Endothelial cell of umbilical vein (primary cell): ENCODE results near the gene RWDD4. TPM values are rescaled to one million over a fixed set of nuclear protein-coding genes. Genes with fewer than 3 reads are reported as not detected.

ENCODE experiments used
- BruUV-seq: library from RNA; stranded (reverse); fragments of 400-500 nt; replicated peaks from 2 replicates; lab custom pipeline; 2021; lab: Mats Ljungman, UMichigan
- CTCF ChIA-PET: fragments of 300-600, 350-600 bp; sonication (Branson Sonifier 250); formaldehyde crosslinking; loops from one replicate; lab custom pipeline; 2021; ENCODE audit warnings: antibody characterized with exemption, inconsistent platforms; lab: Charles Lee
- POLR2A ChIA-PET: fragments of 300-600, 350-600 bp; sonication (Branson Sonifier 250); formaldehyde crosslinking; loops from one replicate; lab custom pipeline; 2021; ENCODE audit warnings: antibody characterized with exemption, inconsistent platforms; lab: Charles Lee
- DNase-seq: peaks from one replicate; pipeline ENCODE4 v3.0.0-alpha.2; 2011; ENCODE audit warnings: low read depth, low spot score
- FAIRE-seq: peaks from 2 replicates; lab custom pipeline; 2011; peaks lifted over from hg19 to GRCh38; lab: Jason Lieb, UNC
- H2AFZ ChIP-seq: 2 replicates; pipeline ENCODE4 v1.6.0; 2012; ENCODE audit warnings: low read depth, low read length, control low read depth, inconsistent platforms
- H3K27ac ChIP-seq: 2 replicates; pipeline ENCODE4 v1.5.1; 2011; ENCODE audit warnings: low read depth, mild to moderate bottlenecking, control low read depth, low read length, moderate library complexity; ENCODE audit not compliant: insufficient read depth
- H3K27me3 ChIP-seq, 2 experiments: 2 replicates each; pipeline versions ENCODE4 v1.6.0 to v1.6.1; 2011; ENCODE audit warnings: low read length in 2 of 2, mixed read lengths in 1 of 2; ENCODE audit not compliant: control insufficient read depth in 2 of 2, insufficient read depth in 2 of 2
- H3K36me3 ChIP-seq, 2 experiments: 2 replicates in 1 of 2; 3 replicates in 1 of 2; pipeline ENCODE4 v1.5.1; 2011; ENCODE audit warnings: low read length in 2 of 2, mild to moderate bottlenecking in 1 of 2, moderate library complexity in 1 of 2; ENCODE audit not compliant: control insufficient read depth in 2 of 2, insufficient read depth in 2 of 2; ENCODE audit errors: extremely low read depth in 1 of 2
- H3K4me1 ChIP-seq: 3 replicates; pipeline ENCODE4 v1.5.1; 2011; ENCODE audit warnings: mild to moderate bottlenecking, low read length; ENCODE audit not compliant: control insufficient read depth, insufficient read depth; ENCODE audit errors: extremely low read depth
- H3K4me2 ChIP-seq: 2 replicates; pipeline ENCODE4 v1.6.1; 2011; ENCODE audit warnings: low read length, control low read depth, mixed read lengths; ENCODE audit not compliant: insufficient read depth
- H3K4me3 ChIP-seq, 3 experiments: fragments of 200-600 bp in 1 of 3; sonication (generic), shearing (Covaris generic) in 1 of 3; replicated peaks in 1 of 3; 2 replicates each; pipeline ENCODE4 v1.5.1; 2011 to 2016; ENCODE audit warnings: control low read depth in 3 of 3, low read length in 3 of 3, mild to moderate bottlenecking in 2 of 3, inconsistent platforms in 1 of 3, low read depth in 1 of 3, moderate library complexity in 1 of 3; ENCODE audit not compliant: insufficient read depth in 1 of 3
- H3K79me2 ChIP-seq: 2 replicates; pipeline ENCODE4 v1.6.0; 2012; ENCODE audit warnings: low read length, inconsistent platforms; ENCODE audit not compliant: control insufficient read depth, insufficient read depth
- H3K9ac ChIP-seq: replicated peaks from 2 replicates; pipeline ENCODE3; 2011; ENCODE audit warnings: low read length, control low read depth; ENCODE audit not compliant: insufficient read depth; ENCODE audit errors: extremely low read depth
- H3K9me1 ChIP-seq: replicated peaks from 3 replicates; pipeline ENCODE4 v1.6.0; 2011; ENCODE audit warnings: mild to moderate bottlenecking, low read length; ENCODE audit not compliant: control insufficient read depth, insufficient read depth; ENCODE audit errors: extremely low read depth
- H3K9me3 ChIP-seq: replicated peaks from 2 replicates; pipeline ENCODE4 v1.5.1; 2012; ENCODE audit warnings: low read length, inconsistent platforms; ENCODE audit not compliant: control insufficient read depth, insufficient read depth
- H4K20me1 ChIP-seq: replicated peaks from 2 replicates; pipeline ENCODE3; 2011; ENCODE audit warnings: mild to moderate bottlenecking, low read length; ENCODE audit not compliant: control insufficient read depth, insufficient read depth; ENCODE audit errors: extremely low read depth
- EZH2 ChIP-seq: IDR thresholded peaks from 2 replicates; pipeline ENCODE4 v1.6.1; 2012; ENCODE audit warnings: borderline replicate concordance, low read depth, mild to moderate bottlenecking, moderate library complexity, low read length, inconsistent platforms; ENCODE audit not compliant: severe bottlenecking
- FOS ChIP-seq: IDR thresholded peaks from 2 replicates; pipeline ENCODE4 v1.6.1; 2011; ENCODE audit warnings: mild to moderate bottlenecking, low read length, moderate library complexity, borderline replicate concordance; ENCODE audit not compliant: insufficient read depth
- GATA2 ChIP-seq: IDR thresholded peaks from 2 replicates; pipeline ENCODE4 v1.7.0; 2011; ENCODE audit warnings: low read depth, mild to moderate bottlenecking, moderate library complexity, mixed read lengths, low read length; ENCODE audit not compliant: insufficient read length, insufficient read depth
- JUN ChIP-seq: IDR thresholded peaks from 2 replicates; pipeline ENCODE4 v1.6.1; 2011; ENCODE audit warnings: borderline replicate concordance, low read depth; ENCODE audit not compliant: insufficient read length, insufficient read depth
- MYC ChIP-seq: IDR thresholded peaks from one replicate; pipeline ENCODE4 v1.6.1; 2011; ENCODE audit warnings: mild to moderate bottlenecking, low read depth, low read length
- POLR2A ChIP-seq: IDR thresholded peaks from 2 replicates; pipeline ENCODE4 v1.6.1; 2012; ENCODE audit warnings: low read depth, mild to moderate bottlenecking, control low read depth, low read length
- POLR2AphosphoS5 ChIP-seq: IDR thresholded peaks from 2 replicates; pipeline ENCODE4 v1.6.1; 2012; ENCODE audit warnings: low read depth, mild to moderate bottlenecking, control low read depth, low read length, moderate library complexity; ENCODE audit not compliant: insufficient read depth
- dilution Hi-C: fragments of 300-500 bp; cut with MboI; formaldehyde crosslinking; loops from one replicate; pipeline ENCODE4 v1.15.0; 2019; ENCODE audit warnings: low sequenced_read_pairs; ENCODE audit not compliant: extremely low pct_ligation_motif_present
- intact Hi-C: fragments of 100-400 bp; cut with micrococcal nuclease; formaldehyde crosslinking; loops from one replicate; pipeline ENCODE4 v1.10.0; 2022
- polyA plus RNA-seq, 4 experiments: library from polyadenylated mRNA; depleted of rRNA in 3 of 4; stranded (reverse) in 3 of 4; unstranded in 1 of 4; fragments of >200 nt; gene quantifications; 2 replicates each; pipeline versions ENCODE4 v1.2.1 to v1.2.3, GENCODE V29; 2011 to 2012; ENCODE audit warnings: missing spikeins in 1 of 4
- total RNA-seq: library from RNA; stranded (reverse); gene quantifications from 2 replicates; pipeline ENCODE4 v1.2.3, GENCODE V29; 2021
- TF ChIP-seq, protein P1 (sequence below), 2 donors: IDR thresholded peaks; 1 replicate in 1 of 2; 2 replicates in 1 of 2; pipeline ENCODE4 v1.5.1; 2011; ENCODE audit warnings: low read length in 2 of 2, mild to moderate bottlenecking in 2 of 2, moderate library complexity in 2 of 2, control low read depth in 1 of 2, inconsistent platforms in 1 of 2, low read depth in 1 of 2; ENCODE audit not compliant: insufficient read depth in 1 of 2; ENCODE audit errors: extremely low read depth in 1 of 2
- TF ChIP-seq, protein P2 (sequence below): IDR thresholded peaks from 2 replicates; pipeline ENCODE4 v1.6.1; 2011; ENCODE audit not compliant: insufficient read depth, insufficient read length

Gene RWDD4
- total and polyA plus RNA-seq, 2 donors (not counting 3 experiments of a cell fraction or from before 2014, with no cell fraction given): 4.9 to 16.6 TPM

DNA sequence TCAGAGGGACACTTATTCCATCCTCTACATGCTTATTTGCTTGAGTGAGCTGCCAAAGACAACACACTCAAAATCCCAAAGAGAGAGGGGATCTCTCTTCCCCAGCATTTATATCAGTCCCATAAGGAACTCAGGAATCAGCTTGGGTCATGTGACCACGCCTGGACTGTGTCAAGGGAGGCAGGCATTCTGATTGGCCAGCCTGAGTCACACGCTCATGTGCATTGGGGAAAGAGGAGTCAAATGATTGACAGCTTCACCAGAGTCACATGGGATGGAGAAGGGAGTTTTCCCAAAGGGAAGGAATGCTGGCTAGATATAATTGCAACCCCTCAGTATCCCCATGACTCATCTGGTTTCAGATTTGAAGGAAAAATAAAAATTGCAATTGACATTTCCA, 49.0 kb downstream of the RWDD4 start:
- no peak overlapping the region for H3K4me2 ChIP-seq
- no peaks in the 10 kb centered on the region for H3K79me2 ChIP-seq
- ChIA-PET CTCF (interaction anchor here (1.2 kb wide), 1 partner anchor 9 kb away, joined by 3 read pairs; no protein-coding TSS in a partner anchor), POLR2A (no interaction called here)
- no peaks in the 10 kb centered on the region for H3K9me1 ChIP-seq
- H3K9ac ChIP-seq: no peak overlapping the region
- BruUV-seq: no TSS peak
- no peaks in the 10 kb centered on the region for H3K4me1 ChIP-seq
- no peaks in the 10 kb centered on the region for H3K9me3 ChIP-seq
- DNase-seq (no peak), FAIRE-seq (no peak)
- H4K20me1 ChIP-seq: no peaks in the 10 kb centered on the region
- H3K4me3 ChIP-seq: no peak overlapping the region
- dilution Hi-C loops (no loop called here), intact Hi-C loops (no loop called here)
- TF ChIP-seq MYC (no peak), JUN (no peak), FOS (no peak), GATA2 (no peak), POLR2A (no peak)
- TF ChIP-seq, protein P1, sequence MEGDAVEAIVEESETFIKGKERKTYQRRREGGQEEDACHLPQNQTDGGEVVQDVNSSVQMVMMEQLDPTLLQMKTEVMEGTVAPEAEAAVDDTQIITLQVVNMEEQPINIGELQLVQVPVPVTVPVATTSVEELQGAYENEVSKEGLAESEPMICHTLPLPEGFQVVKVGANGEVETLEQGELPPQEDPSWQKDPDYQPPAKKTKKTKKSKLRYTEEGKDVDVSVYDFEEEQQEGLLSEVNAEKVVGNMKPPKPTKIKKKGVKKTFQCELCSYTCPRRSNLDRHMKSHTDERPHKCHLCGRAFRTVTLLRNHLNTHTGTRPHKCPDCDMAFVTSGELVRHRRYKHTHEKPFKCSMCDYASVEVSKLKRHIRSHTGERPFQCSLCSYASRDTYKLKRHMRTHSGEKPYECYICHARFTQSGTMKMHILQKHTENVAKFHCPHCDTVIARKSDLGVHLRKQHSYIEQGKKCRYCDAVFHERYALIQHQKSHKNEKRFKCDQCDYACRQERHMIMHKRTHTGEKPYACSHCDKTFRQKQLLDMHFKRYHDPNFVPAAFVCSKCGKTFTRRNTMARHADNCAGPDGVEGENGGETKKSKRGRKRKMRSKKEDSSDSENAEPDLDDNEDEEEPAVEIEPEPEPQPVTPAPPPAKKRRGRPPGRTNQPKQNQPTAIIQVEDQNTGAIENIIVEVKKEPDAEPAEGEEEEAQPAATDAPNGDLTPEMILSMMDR (IDR thresholded peaks at IDR 0.05; ENCODE audit: extremely low read depth in 1 of 2, insufficient read depth in 1 of 2, low read depth in 1 of 2, low read length in 2 of 2): no peak
- H3K27me3 ChIP-seq: peaks cover 0 to 4% of the 10 kb centered on the region in 2 experiments
- no peak overlapping the region for H2AFZ ChIP-seq
- no peak overlapping the region for H3K27ac ChIP-seq
- no peaks in the 10 kb centered on the region for H3K36me3 ChIP-seq

DNA sequence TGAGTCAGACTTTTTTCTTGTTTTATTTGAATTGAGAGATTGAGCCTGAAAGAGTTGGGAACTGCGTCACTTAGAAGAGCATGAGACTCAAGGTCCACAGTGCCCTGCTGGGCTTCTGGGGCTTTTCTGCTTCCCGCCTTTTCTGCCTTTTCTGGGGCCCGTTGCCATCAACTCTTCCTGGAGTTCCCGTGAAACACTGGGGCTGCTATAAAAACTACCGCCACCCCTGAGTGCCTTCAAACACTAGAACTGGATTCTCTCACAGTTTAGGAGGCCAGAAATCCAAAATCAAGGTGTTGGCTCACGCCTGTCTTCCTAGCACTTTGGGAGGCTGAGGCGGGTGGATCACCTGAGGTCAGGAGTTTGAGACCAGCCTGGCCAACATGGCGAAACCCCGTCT, 49.8 kb downstream of the RWDD4 start:
- Histone ChIP-seq H3K79me2 (no peaks in the 10 kb centered on the region), H3K9me1 (no peaks in the 10 kb centered on the region), H3K9me3 (no peaks in the 10 kb centered on the region), H3K4me3 (no peak overlapping the region), H3K36me3 (no peaks in the 10 kb centered on the region), H3K27me3 (peaks cover 0 to 4% of the 10 kb centered on the region in 2 experiments), H2AFZ (no peak overlapping the region), H3K27ac (no peak overlapping the region), H3K4me1 (no peaks in the 10 kb centered on the region), H3K9ac (no peak overlapping the region), H3K4me2 (no peak overlapping the region), H4K20me1 (no peaks in the 10 kb centered on the region)
- intact Hi-C loops (no loop called here), dilution Hi-C loops (no loop called here)
- POLR2A ChIA-PET: no interaction called here
- CTCF ChIA-PET: no interaction called here
- no peak for DNase-seq
- TF ChIP-seq JUN (no peak), POLR2A (no peak), EZH2 (no peak), POLR2AphosphoS5 (no peak), FOS (no peak), GATA2 (no peak), MYC (no peak)
- TF ChIP-seq, protein P1 (IDR thresholded peaks at IDR 0.05; ENCODE audit: extremely low read depth in 1 of 2, insufficient read depth in 1 of 2, low read depth in 1 of 2, low read length in 2 of 2): no peak
- TF ChIP-seq, protein P2, sequence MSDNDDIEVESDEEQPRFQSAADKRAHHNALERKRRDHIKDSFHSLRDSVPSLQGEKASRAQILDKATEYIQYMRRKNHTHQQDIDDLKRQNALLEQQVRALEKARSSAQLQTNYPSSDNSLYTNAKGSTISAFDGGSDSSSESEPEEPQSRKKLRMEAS: no peak
- FAIRE-seq: no peak
- BruUV-seq: no TSS peak
